Right cardiac atrium (tissue), 5 donors: ENCODE results near the gene MAGEB16. TPM values are rescaled to one million over a fixed set of nuclear protein-coding genes. Genes with fewer than 3 reads are reported as not detected.
A peak's percentile ranks its signal among the peaks of the same experiment; 100 is the strongest.

Experiments used
- ATAC-seq, 2 donors: fragments of 200-7000 bp; cut with Tn5 transposase; one replicate each; pipeline versions ENCODE4 v1.8.0 to v1.9.1; 2020; ENCODE audit warnings: moderate library complexity in 2 of 2, mild to moderate bottlenecking in 1 of 2
- DNase-seq, 3 donors: peaks; one replicate each; pipeline ENCODE4 v3.0.0-alpha.2; 2020
- H3K27ac ChIP-seq: one replicate; pipeline ENCODE4 v1.5.1; 2013; ENCODE audit warnings: mild to moderate bottlenecking, low read length, control low read depth, moderate library complexity
- H3K27me3 ChIP-seq: one replicate; pipeline ENCODE4 v1.6.1; 2013; ENCODE audit not compliant: control insufficient read depth, insufficient read depth
- H3K4me1 ChIP-seq: one replicate; pipeline ENCODE4 v1.6.1; 2013; ENCODE audit warnings: low read length; ENCODE audit not compliant: control insufficient read depth, insufficient read depth
- H3K4me3 ChIP-seq: one replicate; pipeline ENCODE4 v1.5.1; 2013; ENCODE audit warnings: low read length, control low read depth
- H3K9me3 ChIP-seq: one replicate; pipeline ENCODE4 v1.6.1; 2013; ENCODE audit warnings: low read length; ENCODE audit not compliant: control insufficient read depth
- WGBS: extraction: QIAGEN DNeasy Blood & Tissue Kit; methylation state at CpG from one replicate; pipeline ENCODE4 v1.1.7; 2013; 5-methylcytosine and 5-hydroxymethylcytosine counted together
- intact Hi-C, 4 donors: fragments of 100-400 bp; cut with DNase I; formaldehyde crosslinking; loops; one replicate each; pipeline versions ENCODE4 v1.11.0 to v1.14.0; 2022 to 2023
- long read RNA-seq, 4 donors: library from polyadenylated mRNA; unstranded; transcript quantifications; one replicate each; pipeline ENCODE4 v2.0.0, GENCODE V29; 2020 to 2021
- polyA plus RNA-seq: library from polyadenylated mRNA; stranded (reverse); fragments of 200-250 nt; gene quantifications from one replicate; pipeline ENCODE4 v1.2.3, GENCODE V29; 2013
- total RNA-seq, 4 donors: library from RNA; stranded (reverse); fragmentation: NEBNext Ultra II Directional; extraction: Animal tissue kit (Norgen Biotek cat#: 25700); gene quantifications; one replicate each; pipeline ENCODE4 v1.2.1, GENCODE V29; 2021
- donor health status: healthy with polysubstance abuse.
- donor health status: DM: no; HTN: yes; CAD: no.
- donor health status: DM: no; HTN: no; CAD: no.
- donor health status: DM: no; HTN: yes; CAD: no; lungs with severe emphysema.
- donor health status: DM: yes; HTN: yes; CAD: no.

MAGEB16 gene
- not detected for total RNA-seq
- not detected for polyA plus RNA-seq
- long read RNA-seq, donor 1: 0 reads
- long read RNA-seq, donor 2: 0 reads
- long read RNA-seq, donor 3: 0 reads
- long read RNA-seq, donor 4: 0 reads

GRCh38 chrX:35798042-35798441 lies at the start of gene MAGEB16:
Gene MAGEB16 (plus strand): TSS chrX:35798342. CDS start chrX:35802197, 3,855 bp downstream.
- intact Hi-C loops: no loop called here
- WGBS: 94% methylated on average over 15 of the region's 15 CpGs
- Histone ChIP-seq H3K27me3 (no peaks in the 10 kb centered on the region), H3K27ac (no peak within 1 kb of the TSS), H3K4me3 (no peak within 1 kb of the TSS), H3K9me3 (no peaks in the 10 kb centered on the region), H3K4me1 (no peaks in the 10 kb centered on the region)
- no peak for ATAC-seq
- DNase-seq: no peak

- 82% methylated on average over 1 of the region's 1 CpG for WGBS
- Histone ChIP-seq H3K27me3 (no peaks in the 10 kb centered on the region), H3K4me3 (no peak overlapping the region), H3K27ac (no peak overlapping the region), H3K9me3 (no peaks in the 10 kb centered on the region), H3K4me1 (no peaks in the 10 kb centered on the region)
- no peak for DNase-seq
- ATAC-seq: no peak
- intact Hi-C loops: no loop called here
Measured at GRCh38 chrX:35773958-35774564, 24.1 kb upstream of the MAGEB16 start.

GRCh38 chrX:35785075-35785474 lies 13.1 kb upstream of the MAGEB16 start:
- Histone ChIP-seq H3K9me3 (no peaks in the 10 kb centered on the region), H3K4me3 (no peak overlapping the region), H3K27me3 (no peaks in the 10 kb centered on the region), H3K4me1 (no peaks in the 10 kb centered on the region), H3K27ac (no peak overlapping the region)
- WGBS: 65% methylated on average over 6 of the region's 6 CpGs
- DNase-seq (no peak), ATAC-seq (no peak)
- intact Hi-C loops: no loop called here

- H3K4me1 ChIP-seq: no peaks in the 10 kb centered on the region
- DNase-seq: no peak
- no peak overlapping the region for H3K27ac ChIP-seq
- intact Hi-C loops: no loop called here
- no peak for ATAC-seq
- 79% methylated on average over 2 of the region's 2 CpGs for WGBS
- H3K4me3 ChIP-seq: no peak overlapping the region
- no peaks in the 10 kb centered on the region for H3K9me3 ChIP-seq
- no peaks in the 10 kb centered on the region for H3K27me3 ChIP-seq
Measured at GRCh38 chrX:35786271-35786670, 11.9 kb upstream of the MAGEB16 start.

DNA sequence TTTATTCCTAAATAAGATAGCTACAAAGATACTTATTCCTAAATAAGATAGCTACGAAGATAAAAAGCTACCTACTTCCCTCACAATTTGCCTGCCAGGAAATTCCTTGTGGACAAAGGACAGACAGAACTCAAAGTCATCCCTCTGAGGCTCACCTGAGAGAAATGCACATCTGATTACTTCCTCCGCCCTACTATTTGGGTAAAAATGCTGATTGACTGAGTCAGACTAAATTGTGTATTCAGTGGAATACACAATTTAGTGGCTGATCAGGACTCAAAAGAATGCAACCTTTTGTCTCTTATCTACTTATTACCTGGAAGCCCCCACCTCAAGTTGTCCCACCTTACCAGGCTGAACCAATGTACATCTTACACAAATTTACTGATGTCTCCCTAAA lies 10.3 kb upstream of the MAGEB16 start:
- DNase-seq (no peak), ATAC-seq (no peak)
- WGBS: 87% methylated on average over 2 of the region's 2 CpGs
- H3K4me3 ChIP-seq: no peak overlapping the region
- no peaks in the 10 kb centered on the region for H3K4me1 ChIP-seq
- H3K27ac ChIP-seq: no peak overlapping the region
- H3K27me3 ChIP-seq: no peaks in the 10 kb centered on the region
- H3K9me3 ChIP-seq: no peaks in the 10 kb centered on the region
- intact Hi-C loops: no loop called here

DNA sequence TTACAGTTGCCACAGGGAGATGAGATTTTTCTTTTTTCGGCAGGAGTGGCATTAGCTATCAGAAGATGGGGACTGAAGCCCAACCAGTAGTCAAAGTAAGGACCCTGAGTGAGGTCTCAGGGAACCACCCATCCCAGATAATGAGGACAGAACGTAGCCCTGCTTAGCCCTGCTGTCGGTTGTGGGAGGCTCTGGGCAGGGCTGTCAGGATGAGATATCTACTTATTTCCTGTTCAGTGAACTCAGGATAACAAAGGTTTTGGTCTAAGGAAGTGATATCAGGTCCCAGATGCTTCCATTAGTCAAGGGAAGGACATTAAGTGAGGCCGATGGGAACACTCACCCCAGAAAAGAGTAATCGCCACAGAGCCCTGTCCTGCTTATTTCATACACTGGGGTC lies 2.3 kb downstream of the MAGEB16 start:
- intact Hi-C loops: no loop called here
- ATAC-seq: no peak
- Histone ChIP-seq H3K4me3 (no peak overlapping the region), H3K9me3 (no peaks in the 10 kb centered on the region), H3K27ac (no peak overlapping the region), H3K4me1 (no peaks in the 10 kb centered on the region), H3K27me3 (no peaks in the 10 kb centered on the region)
- 60% methylated on average over 5 of the region's 5 CpGs for whole genome bisulfite sequencing
- no peak for DNase-seq

DNA sequence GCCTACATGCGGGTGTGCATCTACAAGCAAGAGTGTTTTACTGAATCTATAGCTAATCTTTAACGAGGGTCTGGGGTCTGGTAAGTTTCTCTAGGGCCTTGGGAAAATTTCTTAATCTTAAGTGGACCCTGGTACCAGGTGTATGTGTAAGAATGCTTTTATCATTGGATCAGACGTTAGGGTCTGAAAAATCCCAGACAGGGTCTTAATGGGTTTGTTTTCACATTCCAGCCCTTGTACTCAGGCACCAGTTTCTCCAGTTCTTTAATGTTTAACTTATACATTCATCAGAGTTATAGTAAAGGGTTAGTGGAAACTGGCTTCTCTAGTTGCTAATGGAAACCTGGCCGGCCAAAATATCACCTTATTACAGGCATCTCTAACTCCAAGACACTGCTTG lies 11.6 kb downstream of the MAGEB16 start:
- 64% methylated on average over 4 of the region's 4 CpGs for WGBS
- Histone ChIP-seq H3K4me3 (no peak overlapping the region), H3K9me3 (no peaks in the 10 kb centered on the region), H3K4me1 (no peaks in the 10 kb centered on the region), H3K27ac (no peak overlapping the region), H3K27me3 (no peaks in the 10 kb centered on the region)
- no peak for ATAC-seq
- no peak for DNase-seq
- intact Hi-C loops: no loop called here

DNA sequence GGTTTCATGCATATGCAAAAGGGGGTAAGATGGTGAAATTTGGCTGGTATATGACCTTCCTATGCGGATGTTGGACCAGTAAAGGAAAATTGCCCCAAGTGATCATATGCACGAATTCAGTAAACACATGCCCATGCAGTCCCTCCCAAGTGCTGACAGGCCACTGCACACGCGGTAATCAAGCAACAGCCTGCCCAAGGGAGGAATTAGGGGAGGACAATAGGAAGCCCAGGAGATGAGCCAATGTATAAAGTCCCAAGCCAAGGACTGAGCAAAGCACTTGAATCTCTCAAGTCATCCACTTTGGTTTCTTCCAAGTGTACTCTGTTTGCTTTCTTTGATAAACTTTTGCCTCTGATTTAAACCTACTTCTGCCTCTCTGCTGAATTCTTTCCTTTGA lies 21.1 kb downstream of the MAGEB16 start:
- peak in 1 of 3 donors; percentile 20 for DNase-seq
- no peaks in the 10 kb centered on the region for H3K9me3 ChIP-seq
- WGBS: 37% methylated on average over 4 of the region's 4 CpGs
- no peaks in the 10 kb centered on the region for H3K4me1 ChIP-seq
- H3K27me3 ChIP-seq: no peaks in the 10 kb centered on the region
- H3K27ac ChIP-seq: no peak overlapping the region
- H3K4me3 ChIP-seq: no peak overlapping the region
- intact Hi-C loops: no loop called here
- no peak for ATAC-seq

GRCh38 chrX:35826503-35826902 lies 28.4 kb downstream of the MAGEB16 start:
- no peak for DNase-seq
- H3K4me3 ChIP-seq: no peak overlapping the region
- no peaks in the 10 kb centered on the region for H3K9me3 ChIP-seq
- H3K27me3 ChIP-seq: no peaks in the 10 kb centered on the region
- no peaks in the 10 kb centered on the region for H3K4me1 ChIP-seq
- no peak overlapping the region for H3K27ac ChIP-seq
- intact Hi-C loops: no loop called here
- WGBS: 67% methylated on average over 1 of the region's 1 CpG
- no peak for ATAC-seq

GRCh38 chrX:35829501-35829900 lies 31.4 kb downstream of the MAGEB16 start:
- H3K27ac ChIP-seq: no peak overlapping the region
- intact Hi-C loops: no loop called here
- no peaks in the 10 kb centered on the region for H3K9me3 ChIP-seq
- H3K4me3 ChIP-seq: no peak overlapping the region
- DNase-seq: no peak
- no peak for ATAC-seq
- no peaks in the 10 kb centered on the region for H3K4me1 ChIP-seq
- no peaks in the 10 kb centered on the region for H3K27me3 ChIP-seq
- WGBS: 59% methylated on average over 3 of the region's 3 CpGs

DNA sequence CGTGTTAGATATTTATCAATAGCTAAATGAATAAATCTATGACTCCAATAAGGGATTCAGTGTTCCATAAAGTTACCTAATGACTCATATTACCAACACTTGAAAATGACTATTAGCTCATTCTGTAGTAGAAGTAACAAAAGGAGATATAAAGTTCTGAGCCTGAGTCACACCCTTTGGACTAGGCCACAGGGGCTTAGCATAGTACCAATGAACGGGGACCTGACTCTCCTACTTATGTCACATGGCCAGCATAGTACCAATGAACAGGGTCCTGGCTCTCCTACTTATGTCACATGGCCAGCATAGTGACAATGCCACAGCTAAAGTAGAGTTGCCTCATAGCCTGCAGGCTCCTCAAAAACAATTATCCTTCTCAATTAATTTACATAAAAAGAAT lies 43.7 kb downstream of the MAGEB16 start:
- ATAC-seq (no peak), DNase-seq (no peak)
- intact Hi-C loops: no loop called here
- H3K27ac ChIP-seq: no peak overlapping the region
- no peaks in the 10 kb centered on the region for H3K4me1 ChIP-seq
- WGBS: 32% methylated on average over 2 of the region's 2 CpGs
- H3K9me3 ChIP-seq: no peaks in the 10 kb centered on the region
- H3K4me3 ChIP-seq: no peak overlapping the region
- H3K27me3 ChIP-seq: no peaks in the 10 kb centered on the region

DNA sequence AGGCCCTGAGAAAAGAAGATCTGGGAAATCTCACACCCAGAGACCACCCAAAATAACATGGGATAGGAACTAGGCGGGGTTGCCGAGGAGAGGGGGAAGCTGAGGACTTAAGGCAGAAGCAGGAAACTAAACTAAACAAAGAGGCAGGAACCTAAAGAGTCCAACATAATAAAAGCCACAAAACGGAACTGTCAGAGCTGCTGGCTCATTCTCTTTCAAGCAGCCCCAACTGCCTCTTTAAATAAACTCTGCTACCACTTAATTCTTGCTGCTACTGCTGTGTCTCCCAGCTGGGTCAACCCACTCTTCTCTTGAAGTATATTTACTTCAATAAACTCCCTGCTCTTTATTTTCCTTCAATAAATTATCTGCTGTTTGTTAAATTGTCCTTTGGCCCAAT lies 44.5 kb downstream of the MAGEB16 start:
- WGBS: 39% methylated on average over 3 of the region's 3 CpGs
- DNase-seq (no peak), ATAC-seq (no peak)
- no peaks in the 10 kb centered on the region for H3K27me3 ChIP-seq
- H3K27ac ChIP-seq: no peak overlapping the region
- H3K4me3 ChIP-seq: no peak overlapping the region
- H3K4me1 ChIP-seq: no peaks in the 10 kb centered on the region
- no peaks in the 10 kb centered on the region for H3K9me3 ChIP-seq
- intact Hi-C loops: no loop called here
